Endothelial cell of hepatic sinusoid (primary cell): ENCODE results near the gene DLD.
"Not testable (repeated sequence)": the region's sequence is repeated elsewhere in the genome, so short reads cannot be mapped to it uniquely, and the experiment has no call there.

ENCODE experiments used
- in situ Hi-C: cut with HindIII; loops from 2 replicates; pipeline ENCODE4 v1.10.0; 2017; ENCODE audit warnings: low sequenced_read_pairs

DLD gene

DNA sequence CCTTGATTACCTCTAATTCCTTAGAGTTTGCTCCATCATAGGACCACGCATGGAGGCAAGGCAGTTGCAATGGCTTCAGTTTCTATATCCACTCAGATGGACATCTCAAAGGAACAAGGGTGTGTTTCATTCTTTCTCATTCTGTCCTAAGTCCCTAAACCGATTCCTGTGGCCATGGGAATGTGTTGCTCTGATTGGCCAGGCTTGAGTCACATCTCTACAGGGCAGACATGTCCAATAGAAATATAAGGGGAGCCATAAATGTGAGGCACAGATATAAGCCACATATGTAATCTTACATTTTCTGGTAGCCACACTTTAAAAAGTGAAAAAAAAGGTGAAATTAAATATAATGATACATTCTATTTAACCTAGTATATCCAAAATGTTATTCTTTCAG is 16.9 kb upstream of the DLD start:
- in situ Hi-C loops: no loop called here

DNA sequence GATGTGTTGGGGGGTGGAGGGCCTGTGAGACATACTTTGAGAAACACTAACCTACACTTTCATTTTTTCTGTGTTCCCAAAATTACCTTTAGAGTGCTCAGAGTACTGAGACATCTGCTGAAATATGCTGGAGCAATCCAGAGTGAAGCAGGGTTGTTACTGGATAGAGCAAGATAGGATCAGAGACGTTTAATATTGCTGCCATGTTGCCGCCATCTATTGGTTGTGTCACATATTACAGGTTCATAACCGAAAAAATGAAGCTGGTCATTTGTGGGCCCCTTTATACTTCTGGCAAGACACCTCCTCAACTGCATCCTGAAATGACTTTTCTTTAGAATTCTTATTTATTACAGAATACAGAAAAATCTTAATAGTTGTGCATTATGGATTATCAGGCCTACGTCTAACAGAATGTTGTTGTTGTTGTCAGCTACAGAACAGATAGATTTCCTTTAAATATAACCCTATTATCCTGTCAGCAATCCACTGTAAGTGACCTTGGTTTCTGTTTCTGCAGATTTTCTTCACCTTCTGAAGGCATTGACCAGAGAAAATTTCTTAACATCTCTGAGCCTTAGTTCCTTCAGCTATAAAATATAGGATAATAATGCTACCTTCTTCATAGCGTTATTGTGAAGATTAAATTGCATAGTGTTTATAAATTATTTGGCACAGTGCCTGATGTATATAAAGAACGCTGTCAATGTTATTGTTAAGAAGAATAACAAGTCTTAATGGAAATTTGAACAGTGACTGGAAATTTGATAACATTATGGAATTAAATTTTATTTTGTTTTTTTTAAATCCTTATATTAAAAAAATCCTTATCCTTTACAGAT is 16.2 kb upstream of the DLD start:
- in situ Hi-C loops: no loop called here

DNA sequence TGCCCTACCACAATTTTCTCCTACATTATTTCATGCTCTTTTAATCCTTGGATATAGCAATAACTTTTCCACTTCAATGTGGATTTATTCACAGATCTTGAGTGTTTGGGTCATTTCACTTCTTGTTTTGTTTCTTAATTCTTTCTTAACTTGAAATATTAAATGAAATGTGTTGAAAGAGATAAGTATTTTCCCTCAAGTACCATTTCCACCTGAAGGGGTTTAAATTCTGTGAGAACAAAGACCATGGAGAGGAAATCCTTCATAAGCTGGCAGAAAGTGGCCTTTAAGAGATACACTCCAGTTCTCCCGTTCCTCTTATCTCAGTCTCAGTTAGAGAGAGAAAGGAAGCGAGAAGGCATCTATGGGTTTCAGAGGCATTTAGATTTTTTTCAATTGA is 14.1 kb upstream of the DLD start:
- in situ Hi-C loops: no loop called here

- in situ Hi-C loops: no loop called here
These were observed 13.1 kb upstream of the DLD start for GRCh38 chr7:107877731-107878382.

GRCh38 chr7:107878636-107879035 is 12.3 kb upstream of the DLD start:
- in situ Hi-C loops: no loop called here

DNA sequence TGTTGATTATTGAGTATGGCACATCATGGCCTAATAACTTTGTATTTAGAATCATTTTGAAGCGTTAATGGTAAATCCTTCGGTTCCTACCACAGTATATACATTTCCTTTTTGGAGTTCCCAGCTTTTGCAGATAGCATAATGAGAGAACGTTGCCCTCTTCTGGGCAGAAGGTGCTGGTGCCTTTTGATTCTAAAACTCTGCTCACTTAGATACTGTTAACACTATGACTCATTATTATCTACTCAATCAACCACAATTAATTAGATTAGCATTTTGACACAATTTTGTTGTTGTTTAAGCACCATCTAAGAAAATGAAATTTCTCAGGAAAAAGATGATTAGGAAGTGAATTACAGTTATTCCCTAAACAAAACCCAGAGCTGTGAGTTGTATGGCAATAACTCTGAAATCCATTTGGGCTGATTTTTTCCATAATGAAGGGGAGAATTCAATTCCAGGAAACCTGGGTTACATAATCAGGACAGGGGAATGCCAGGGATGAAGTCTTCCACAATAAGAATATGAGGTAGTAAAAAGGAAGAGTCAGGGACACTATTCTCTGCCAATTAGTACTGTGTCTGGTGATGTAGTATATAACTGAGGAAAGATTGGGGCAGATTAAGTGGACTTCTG is 11.5 kb upstream of the DLD start:
- in situ Hi-C loops: no loop called here

GRCh38 chr7:107882766-107883165 is 8.2 kb upstream of the DLD start:
- in situ Hi-C loops: no loop called here

GRCh38 chr7:107884066-107884818 is 6.7 kb upstream of the DLD start:
- in situ Hi-C loops: no loop called here

GRCh38 chr7:107887827-107888226 is 3.2 kb upstream of the DLD start:
- in situ Hi-C loops: not testable (repeated sequence)

GRCh38 chr7:107889992-107890391 is 991 bp upstream of the DLD start:
- in situ Hi-C loops: no loop called here

DNA sequence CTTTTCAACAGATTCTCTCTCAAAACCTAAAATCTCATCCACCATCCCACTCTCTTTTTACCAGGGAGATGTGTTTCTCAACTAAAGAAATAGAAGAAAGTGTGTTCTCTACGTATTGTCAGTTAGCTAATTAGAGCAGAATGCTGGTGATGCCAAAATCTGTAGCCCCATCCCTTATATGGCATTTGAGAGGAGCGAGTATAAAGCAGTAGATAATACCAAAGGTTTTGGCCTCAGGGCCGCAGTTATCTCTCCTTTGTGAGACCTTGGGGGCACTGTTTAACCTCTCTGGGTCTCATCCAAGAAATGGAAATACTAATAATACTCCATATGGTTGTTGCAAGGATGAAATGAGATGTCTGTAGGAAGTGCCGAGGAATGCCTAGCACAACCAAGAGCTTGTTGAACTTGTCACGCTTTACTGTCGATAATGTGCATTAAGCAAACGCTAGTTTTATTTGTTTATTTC is 456 bp upstream of the DLD start:
- in situ Hi-C loops: no loop called here

DNA sequence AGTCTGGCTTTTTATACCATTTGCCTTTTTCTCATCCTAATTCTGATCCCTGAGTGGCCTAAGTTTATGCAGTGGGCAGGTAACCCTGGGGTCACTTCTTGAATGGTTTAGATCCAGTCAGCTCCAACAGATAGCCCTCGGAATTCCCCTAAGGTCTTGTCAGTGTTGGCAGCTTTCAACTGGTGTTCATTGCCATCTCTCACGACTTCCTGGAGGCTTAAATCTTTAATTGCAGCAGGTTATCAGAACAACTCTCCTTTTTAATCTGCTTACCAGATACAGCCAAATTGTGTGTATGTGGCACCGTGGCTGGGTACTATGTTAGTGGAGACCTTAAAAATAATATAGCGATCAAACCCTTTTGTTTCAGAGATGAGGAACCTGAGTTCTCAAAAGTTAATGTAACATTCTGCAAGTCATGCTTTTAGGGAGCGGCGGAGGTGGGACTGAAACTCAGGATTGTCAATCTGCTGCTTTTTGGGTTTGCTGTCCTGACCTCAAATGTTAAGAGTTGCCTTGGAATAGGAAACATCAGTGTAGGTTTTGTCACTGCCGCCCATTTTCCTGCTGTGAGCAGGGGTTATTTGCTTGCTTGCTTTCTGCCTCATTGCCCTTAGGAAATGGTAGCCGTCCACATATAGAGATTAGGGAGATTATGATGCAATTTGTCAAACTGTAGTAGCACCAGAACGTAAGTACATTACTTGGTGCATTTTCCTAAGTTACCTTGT is 818 bp downstream of the DLD start:
- in situ Hi-C loops: no loop called here

DNA sequence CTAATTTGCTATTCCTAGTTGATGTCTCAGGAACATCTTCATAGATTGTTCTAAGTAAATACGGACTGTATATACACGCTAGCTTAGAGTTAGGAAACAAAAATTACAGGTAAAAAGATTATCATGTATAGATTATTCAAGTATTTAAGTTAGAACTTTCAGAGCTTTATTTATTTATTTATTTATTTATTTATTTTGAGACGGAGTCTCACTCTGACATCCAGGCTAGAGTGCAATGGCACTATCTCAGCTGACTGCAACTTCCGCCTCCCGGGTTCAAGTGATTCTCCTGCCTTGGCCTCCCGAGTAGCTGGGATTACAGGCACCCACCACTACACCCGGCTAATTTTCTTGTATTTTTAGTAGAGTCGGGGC is 1.4 kb downstream of the DLD start:
- in situ Hi-C loops: not testable (repeated sequence)

GRCh38 chr7:107898997-107899594 is 8.1 kb downstream of the DLD start:
- in situ Hi-C loops: no loop called here

GRCh38 chr7:107900496-107901015 is 9.6 kb downstream of the DLD start:
- in situ Hi-C loops: no loop called here

- in situ Hi-C loops: no loop called here
These were observed 11.4 kb downstream of the DLD start for GRCh38 chr7:107902381-107902780.

- in situ Hi-C loops: no loop called here
These were observed 16.8 kb downstream of the DLD start for GRCh38 chr7:107907790-107908189.

- in situ Hi-C loops: no loop called here
These were observed 18.5 kb downstream of the DLD start for GRCh38 chr7:107909445-107909844.

- in situ Hi-C loops: no loop called here
These were observed 21.0 kb downstream of the DLD start for GRCh38 chr7:107911981-107912380.

DNA sequence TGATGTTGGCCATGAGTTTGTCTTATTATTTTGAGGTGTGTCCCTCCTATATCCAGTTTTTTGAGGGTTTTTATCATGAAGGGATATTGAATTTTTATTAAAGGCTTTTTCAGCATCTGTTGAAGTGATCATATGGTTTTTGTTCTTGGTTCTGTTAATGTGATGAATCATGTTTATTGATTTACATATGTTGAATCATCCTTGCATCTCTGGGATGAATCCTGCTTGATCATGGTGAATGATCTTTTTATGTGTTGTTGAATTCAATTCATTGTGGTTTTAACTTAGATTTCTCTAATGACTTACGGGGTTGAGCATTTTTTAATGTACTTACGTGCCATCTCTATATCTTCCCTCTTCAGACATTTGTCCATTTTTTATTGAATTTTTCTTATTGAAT is 22.9 kb downstream of the DLD start:
- in situ Hi-C loops: no loop called here
